NOMO-1 (cell line): ENCODE results near the gene BPIFB2.

ENCODE experiments used
- DNase-seq, 2 experiments: peaks; one replicate each; lab custom pipeline; 2025; ENCODE audit not compliant: unreplicated experiment in 2 of 2; lab: John Stamatoyannopoulos, UW

BPIFB2 gene

GRCh38 chr20:33020278-33021161, 13.0 kb downstream of the BPIFB2 start:
- DNase-seq, result no peak

GRCh38 chr20:33021879-33022278, 14.4 kb downstream of the BPIFB2 start:
- no peak for DNase-seq

- DNase-seq, result no peak
Observed at GRCh38 chr20:33022289-33022688, 14.8 kb downstream of the BPIFB2 start.

- no peak for DNase-seq
Observed at GRCh38 chr20:33022694-33023438, 15.4 kb downstream of the BPIFB2 start.

GRCh38 chr20:33023439-33024242, 16.1 kb downstream of the BPIFB2 start:
- DNase-seq, result no peak

GRCh38 chr20:33024243-33024560, 16.7 kb downstream of the BPIFB2 start:
- no peak for DNase-seq

- no peak for DNase-seq
Observed at GRCh38 chr20:33024609-33025317, 17.3 kb downstream of the BPIFB2 start.

- no peak for DNase-seq
Observed at GRCh38 chr20:33025318-33025876, 17.9 kb downstream of the BPIFB2 start.

GRCh38 chr20:33026072-33026778, 18.7 kb downstream of the BPIFB2 start:
- DNase-seq, result no peak

- no peak for DNase-seq
Observed at GRCh38 chr20:33026779-33027759, 19.6 kb downstream of the BPIFB2 start.

- DNase-seq, result no peak
Observed at GRCh38 chr20:33027769-33028751, 20.6 kb downstream of the BPIFB2 start.

- DNase-seq, result no peak
Observed at GRCh38 chr20:33028875-33029274, 21.4 kb downstream of the BPIFB2 start.

- no peak for DNase-seq
Observed at GRCh38 chr20:33030076-33030475, 22.6 kb downstream of the BPIFB2 start.

GRCh38 chr20:33030569-33030968, 23.1 kb downstream of the BPIFB2 start:
- DNase-seq, result no peak

- no peak for DNase-seq
Observed at GRCh38 chr20:33031531-33031930, 24.0 kb downstream of the BPIFB2 start, which contains the start of gene BPIFB6. TSS of gene BPIFB6 (plus strand) at chr20:33031648. CDS start at chr20:33031648, 0 bp downstream.

GRCh38 chr20:33032555-33032954, 25.1 kb downstream of the BPIFB2 start:
- no peak for DNase-seq

GRCh38 chr20:33033381-33033780, 25.9 kb downstream of the BPIFB2 start:
- DNase-seq, result no peak
